ENCODE data around the gene DDX1.

The DDX1 gene

DNA sequence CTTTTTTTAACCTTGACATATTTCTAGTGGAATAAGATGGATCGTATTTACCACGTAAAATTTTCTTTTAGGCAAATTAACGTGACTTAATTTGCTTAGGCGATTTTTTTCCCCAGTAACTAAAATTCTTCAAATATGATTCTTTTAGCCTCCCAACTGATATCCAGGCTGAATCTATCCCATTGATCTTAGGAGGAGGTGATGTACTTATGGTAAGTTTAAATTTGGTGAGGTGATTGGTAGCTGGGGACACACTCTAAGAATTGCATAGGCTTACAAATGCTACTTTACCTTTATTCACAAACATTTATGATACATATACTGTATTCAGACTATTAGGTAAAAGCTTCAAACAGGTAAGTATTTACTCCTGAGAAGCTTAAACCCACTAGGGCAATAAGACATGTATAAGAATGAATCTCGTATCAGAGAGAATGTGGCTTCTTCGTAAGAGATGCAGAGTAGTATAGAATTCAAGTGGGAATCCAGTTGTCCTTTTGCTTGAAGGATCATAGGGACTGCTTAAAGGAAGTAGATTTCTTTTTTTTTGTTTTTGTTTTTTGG lies 3.8 kb downstream of the DDX1 start:
- no peak for DNase-seq (ENCODE audit: low read depth)
- H3K4me3 ChIP-seq (ENCODE audit: low read depth, low read length), result no peak overlapping the region
- TF ChIP-seq, protein P1, sequence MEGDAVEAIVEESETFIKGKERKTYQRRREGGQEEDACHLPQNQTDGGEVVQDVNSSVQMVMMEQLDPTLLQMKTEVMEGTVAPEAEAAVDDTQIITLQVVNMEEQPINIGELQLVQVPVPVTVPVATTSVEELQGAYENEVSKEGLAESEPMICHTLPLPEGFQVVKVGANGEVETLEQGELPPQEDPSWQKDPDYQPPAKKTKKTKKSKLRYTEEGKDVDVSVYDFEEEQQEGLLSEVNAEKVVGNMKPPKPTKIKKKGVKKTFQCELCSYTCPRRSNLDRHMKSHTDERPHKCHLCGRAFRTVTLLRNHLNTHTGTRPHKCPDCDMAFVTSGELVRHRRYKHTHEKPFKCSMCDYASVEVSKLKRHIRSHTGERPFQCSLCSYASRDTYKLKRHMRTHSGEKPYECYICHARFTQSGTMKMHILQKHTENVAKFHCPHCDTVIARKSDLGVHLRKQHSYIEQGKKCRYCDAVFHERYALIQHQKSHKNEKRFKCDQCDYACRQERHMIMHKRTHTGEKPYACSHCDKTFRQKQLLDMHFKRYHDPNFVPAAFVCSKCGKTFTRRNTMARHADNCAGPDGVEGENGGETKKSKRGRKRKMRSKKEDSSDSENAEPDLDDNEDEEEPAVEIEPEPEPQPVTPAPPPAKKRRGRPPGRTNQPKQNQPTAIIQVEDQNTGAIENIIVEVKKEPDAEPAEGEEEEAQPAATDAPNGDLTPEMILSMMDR (IDR thresholded peaks at IDR 0.05; ENCODE audit: insufficient read depth, low read depth, low read length, missing control alignments), result no peak

DNA sequence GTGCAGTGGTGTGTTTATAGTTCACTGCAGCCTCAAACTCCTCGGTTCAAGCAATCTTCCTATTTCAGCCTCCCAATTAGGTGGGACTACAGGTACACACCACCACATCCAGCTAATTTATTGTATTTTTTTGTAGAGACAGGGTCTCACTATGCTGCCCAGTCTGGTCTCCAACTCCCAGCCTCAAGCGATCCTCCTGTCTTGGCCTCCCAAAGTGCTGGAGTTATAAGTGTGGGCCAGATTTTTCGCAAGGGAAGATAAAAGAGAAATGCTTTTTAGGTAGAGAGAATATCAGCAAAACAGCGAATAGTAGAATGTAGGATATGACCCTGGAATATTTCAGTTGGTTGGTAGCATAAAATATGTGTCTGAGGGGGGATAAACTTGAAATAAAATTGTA lies 4.3 kb downstream of the DDX1 start:
- TF ChIP-seq, protein P1 (IDR thresholded peaks at IDR 0.05; ENCODE audit: insufficient read depth, low read depth, low read length, missing control alignments), result no peak
- DNase-seq (ENCODE audit: low read depth), result no peak
- H3K4me3 ChIP-seq (ENCODE audit: low read depth, low read length), result no peak overlapping the region

DNA sequence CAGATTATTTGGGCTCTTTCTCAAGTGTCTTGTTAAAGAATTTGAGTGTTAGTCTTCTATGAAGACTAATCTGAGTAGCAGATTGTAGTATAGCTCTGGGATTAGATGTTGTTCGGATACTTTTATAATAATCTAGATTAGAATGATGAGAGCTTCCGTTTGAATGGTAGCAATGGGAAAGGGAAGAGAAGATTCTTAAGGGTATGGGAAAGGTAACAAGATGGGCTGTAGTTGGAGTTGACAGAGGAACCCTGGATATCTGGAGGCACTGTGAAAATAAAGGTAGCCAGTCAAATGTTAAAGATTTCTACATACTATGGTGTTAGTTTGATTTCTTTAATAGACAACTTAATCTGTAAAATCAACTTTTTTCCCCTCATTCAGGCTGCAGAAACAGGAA lies 4.7 kb downstream of the DDX1 start:
- no peak for DNase-seq (ENCODE audit: low read depth)
- TF ChIP-seq, protein P1 (IDR thresholded peaks at IDR 0.05; ENCODE audit: insufficient read depth, low read depth, low read length, missing control alignments), result no peak
- no peak overlapping the region for H3K4me3 ChIP-seq (ENCODE audit: low read depth, low read length)

DNA sequence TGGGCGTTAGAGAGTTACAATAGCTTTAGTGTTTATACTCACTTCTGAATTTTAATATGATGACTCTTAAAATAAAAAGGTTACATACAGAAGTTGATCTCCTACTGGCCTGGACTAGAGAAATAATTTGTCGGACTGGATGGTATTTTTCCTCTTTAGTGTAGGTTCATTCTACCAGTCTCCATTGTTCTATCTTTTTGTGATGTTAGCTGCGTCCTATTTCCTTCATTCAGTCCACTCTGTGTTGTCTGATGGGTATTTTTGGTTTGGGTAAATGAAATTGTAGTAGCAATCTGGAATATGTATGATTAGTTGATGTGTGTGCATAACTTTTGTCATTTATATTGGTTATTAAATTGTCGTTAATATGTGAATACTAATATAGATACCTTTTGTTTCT lies 5.3 kb downstream of the DDX1 start:
- no peak for DNase-seq (ENCODE audit: low read depth)
- TF ChIP-seq, protein P1 (IDR thresholded peaks at IDR 0.05; ENCODE audit: insufficient read depth, low read depth, low read length, missing control alignments), result no peak
- no peak overlapping the region for H3K4me3 ChIP-seq (ENCODE audit: low read depth, low read length)

DNA sequence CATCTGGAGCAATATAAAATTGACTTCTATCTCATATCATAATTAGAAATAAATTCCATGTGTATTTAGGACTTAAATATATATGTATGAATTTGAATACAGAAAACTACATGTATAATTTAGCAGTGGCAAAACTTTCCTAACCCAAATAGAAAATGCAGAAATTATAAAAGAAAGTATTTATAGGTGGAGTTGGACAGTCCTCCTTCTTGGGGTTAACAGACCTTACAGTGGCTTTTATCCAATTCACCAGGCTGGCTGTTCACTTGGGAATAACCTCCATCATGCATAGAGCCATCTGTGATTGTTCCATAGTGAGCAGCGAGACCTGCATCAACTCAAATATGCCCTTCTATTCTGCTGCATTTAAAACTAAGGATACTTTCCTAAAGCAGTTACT lies 8.3 kb downstream of the DDX1 start:
- no peak overlapping the region for H3K4me3 ChIP-seq (ENCODE audit: low read depth, low read length)
- TF ChIP-seq, protein P1 (IDR thresholded peaks at IDR 0.05; ENCODE audit: insufficient read depth, low read depth, low read length, missing control alignments), result no peak
- DNase-seq (ENCODE audit: low read depth), result no peak

DNA sequence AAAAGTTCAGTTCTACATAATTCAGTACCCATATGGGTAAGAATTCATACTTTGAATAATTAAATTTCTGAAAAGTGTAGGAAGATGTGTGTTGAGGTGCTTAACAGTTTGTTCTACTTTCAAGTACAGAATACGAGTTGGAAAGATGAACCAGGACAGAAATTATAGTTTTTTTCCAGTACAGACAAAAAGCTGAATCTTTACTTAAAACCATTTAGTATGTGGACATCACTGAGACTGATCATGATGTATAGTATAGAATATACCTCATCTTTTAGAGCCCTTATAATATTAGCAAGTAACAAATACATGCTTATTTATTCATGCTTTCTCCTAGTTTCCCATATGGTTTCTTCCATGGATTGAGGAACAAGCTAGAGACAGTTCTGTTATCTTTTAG lies 10.0 kb downstream of the DDX1 start:
- no peak for DNase-seq (ENCODE audit: low read depth)
- H3K4me3 ChIP-seq (ENCODE audit: low read depth, low read length), result no peak overlapping the region
- TF ChIP-seq, protein P1 (IDR thresholded peaks at IDR 0.05; ENCODE audit: insufficient read depth, low read depth, low read length, missing control alignments), result no peak

DNA sequence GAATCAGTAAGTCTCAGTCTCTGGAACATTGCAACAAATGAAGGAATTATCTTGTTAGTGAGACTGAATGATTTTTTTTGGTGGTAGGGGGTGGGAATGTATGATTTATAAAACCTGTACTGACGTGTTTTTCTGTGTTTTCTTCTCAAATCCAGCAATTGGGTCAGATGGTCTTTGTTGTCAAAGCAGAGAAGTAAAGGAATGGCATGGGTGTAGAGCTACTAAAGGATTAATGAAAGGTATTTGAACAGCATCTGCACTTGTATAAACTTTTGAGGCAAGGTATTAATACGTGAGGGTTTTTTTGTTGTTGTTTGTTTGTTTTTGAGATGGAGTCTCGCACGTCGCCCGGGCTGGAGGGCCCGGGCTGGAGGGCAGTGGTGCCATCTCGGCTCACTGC lies 10.7 kb downstream of the DDX1 start:
- no peak overlapping the region for H3K4me3 ChIP-seq (ENCODE audit: low read depth, low read length)
- no peak for DNase-seq (ENCODE audit: low read depth)
- TF ChIP-seq, protein P1 (IDR thresholded peaks at IDR 0.05; ENCODE audit: insufficient read depth, low read depth, low read length, missing control alignments), result no peak
